ENCODE measurements around the gene SLC17A1.

Gene SLC17A1

GRCh38 chr6:25746968-25747367, 84.9 kb downstream of the SLC17A1 start:
- TF ChIP-seq SIN3A (IDR thresholded peaks at IDR 0.05; ENCODE audit: borderline replicate concordance, insufficient read depth, low read length), result no peak
- no peak for TF ChIP-seq REST (IDR thresholded peaks at IDR 0.05; ENCODE audit: insufficient read depth in 1 of 2, low read depth in 2 of 2, low read length in 2 of 2)

DNA sequence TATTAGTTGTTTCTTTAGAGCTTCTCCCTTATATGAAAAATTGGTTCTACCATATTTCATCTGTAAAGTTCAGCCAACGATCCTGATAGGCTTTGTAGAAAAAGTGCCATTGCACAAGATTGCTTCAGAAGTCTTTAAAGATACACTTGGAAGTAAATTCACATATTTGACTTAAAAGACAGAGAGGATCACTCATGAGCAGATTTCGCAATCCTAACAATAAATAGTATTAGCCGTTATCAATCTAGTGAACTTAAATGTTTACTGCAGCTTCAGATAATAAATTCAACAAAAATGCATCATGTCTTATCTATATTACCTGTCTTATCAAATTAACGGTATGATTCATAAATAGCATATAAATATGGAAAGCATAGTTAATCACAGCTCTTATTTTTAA, 86.0 kb downstream of the SLC17A1 start:
- no peak for TF ChIP-seq SIN3A (IDR thresholded peaks at IDR 0.05; ENCODE audit: borderline replicate concordance, insufficient read depth, low read length)
- TF ChIP-seq POLR2AphosphoS5 (IDR thresholded peaks at IDR 0.05; ENCODE audit: low read depth, low read length), result no peak
- no peak for TF ChIP-seq TAF1 (IDR thresholded peaks at IDR 0.05; ENCODE audit: borderline replicate concordance, insufficient read depth, low read length)
- TF ChIP-seq REST (IDR thresholded peaks at IDR 0.05; ENCODE audit: insufficient read depth in 1 of 2, low read depth in 2 of 2, low read length in 2 of 2), result no peak

DNA sequence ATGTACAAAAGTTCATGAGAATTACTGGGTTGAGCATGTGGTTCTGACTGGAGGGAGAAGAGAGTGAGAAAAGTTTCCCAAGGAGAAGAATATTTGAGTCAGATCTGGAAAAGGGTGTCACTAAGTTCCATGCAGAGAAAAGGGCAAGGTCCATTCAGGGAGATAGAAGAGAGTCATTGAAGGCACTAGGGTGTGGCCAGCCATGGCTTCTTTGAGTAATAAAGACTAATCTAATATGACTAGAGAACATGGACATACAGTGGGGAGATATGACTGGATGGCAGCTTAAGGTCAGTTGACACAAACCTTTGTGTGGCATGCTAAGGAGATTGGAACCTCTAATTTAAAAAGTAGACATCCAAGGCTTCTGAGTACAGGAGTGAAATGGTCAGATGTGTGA, 88.0 kb downstream of the SLC17A1 start:
- TF ChIP-seq POLR2AphosphoS5 (IDR thresholded peaks at IDR 0.05; ENCODE audit: low read depth, low read length) (no peak), SIN3A (IDR thresholded peaks at IDR 0.05; ENCODE audit: borderline replicate concordance, insufficient read depth, low read length) (no peak), FOXP2 (optimal IDR thresholded peaks at IDR 0.05; ENCODE audit: borderline replicate concordance, extremely low read depth, extremely low read length, insufficient read depth) (no peak), REST (IDR thresholded peaks at IDR 0.05; ENCODE audit: insufficient read depth in 1 of 2, low read depth in 2 of 2, low read length in 2 of 2) (no peak), TAF1 (IDR thresholded peaks at IDR 0.05; ENCODE audit: borderline replicate concordance, insufficient read depth, low read length) (no peak)

GRCh38 chr6:25735261-25735660, 96.6 kb downstream of the SLC17A1 start:
- TF ChIP-seq POLR2AphosphoS5 (IDR thresholded peaks at IDR 0.05; ENCODE audit: low read depth, low read length) (no peak), FOXP2 (optimal IDR thresholded peaks at IDR 0.05; ENCODE audit: borderline replicate concordance, extremely low read depth, extremely low read length, insufficient read depth) (no peak), REST (IDR thresholded peaks at IDR 0.05; ENCODE audit: insufficient read depth in 1 of 2, low read depth in 2 of 2, low read length in 2 of 2) (no peak), TAF1 (IDR thresholded peaks at IDR 0.05; ENCODE audit: borderline replicate concordance, insufficient read depth, low read length) (no peak), SIN3A (IDR thresholded peaks at IDR 0.05; ENCODE audit: borderline replicate concordance, insufficient read depth, low read length) (no peak)

Measured in PFSK-1 (cell line).